Measurements from ENCODE around the gene DHRS7. TPM values are rescaled to one million over a fixed set of nuclear protein-coding genes. Genes with fewer than 3 reads are reported as not detected.

DHRS7 gene
- total RNA-seq, 1 experiment from 2014 or later, result 27.7 TPM

DNA sequence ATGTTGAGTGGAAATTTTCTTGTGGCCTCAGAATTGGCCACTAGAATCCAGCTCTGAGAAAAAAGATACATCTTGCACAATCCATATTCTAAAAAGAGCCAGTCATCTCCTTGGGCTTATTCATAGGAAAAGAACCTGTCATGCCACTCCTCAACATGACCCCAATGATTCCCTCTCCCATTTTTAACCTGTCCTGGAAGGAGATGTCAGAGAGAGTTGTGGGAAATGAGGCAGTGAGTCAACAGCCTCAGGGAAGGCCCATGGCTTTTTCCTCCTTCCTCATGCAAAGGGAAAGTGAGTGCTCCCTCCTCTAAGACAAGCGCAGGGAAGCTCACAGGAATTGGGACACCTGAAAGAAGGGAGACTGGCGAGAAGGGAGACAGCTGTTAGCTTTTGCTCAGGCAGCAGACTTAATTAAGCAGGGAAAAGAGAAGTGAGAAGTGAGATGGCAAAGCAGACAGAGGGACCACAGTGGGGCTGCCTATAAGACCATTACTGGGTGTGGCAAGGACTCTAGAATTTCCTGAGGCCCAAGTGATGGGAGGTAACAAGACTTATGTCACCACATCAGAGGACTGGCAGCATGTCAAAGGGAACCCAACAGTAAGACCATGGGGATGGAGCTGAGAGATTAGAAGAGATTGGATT lies 10.2 kb upstream of the DHRS7 start:
- no peak overlapping the region for H2AK5ac ChIP-seq (ENCODE audit: insufficient read length, low read length)
- WGBS (ENCODE audit: extremely low coverage, insufficient read length, low lambda C conversion rate), result no CpG with 5 or more reads among the region's 2 CpGs
- peaks cover 8 to 10% of the 10 kb centered on the region in 2 experiments; a peak in 4 of 5 replicates for H3K9me3 Mint-ChIP-seq
- H3K23me2 ChIP-seq (ENCODE audit: insufficient read length, low read depth, low read length, poor library complexity, severe bottlenecking), result no peaks in the 10 kb centered on the region
- no peak overlapping the region for H3K14ac ChIP-seq (ENCODE audit: insufficient read depth, low read length)
- H3K23ac ChIP-seq (ENCODE audit: insufficient read length, low read depth, low read length), result no peak overlapping the region
- no peak overlapping the region for H3K4ac ChIP-seq (ENCODE audit: low read depth, low read length)
- no peak overlapping the region for H3K9ac ChIP-seq (ENCODE audit: extremely low read depth, insufficient read length, low read length)
- H4K20me1 ChIP-seq (ENCODE audit: control insufficient read depth, insufficient read depth, insufficient read length), result no peaks in the 10 kb centered on the region
- H3K9me3 ChIP-seq (ENCODE audit: control insufficient read depth, low read depth, low read length), result no peaks in the 10 kb centered on the region
- TF ChIP-seq, protein P1, sequence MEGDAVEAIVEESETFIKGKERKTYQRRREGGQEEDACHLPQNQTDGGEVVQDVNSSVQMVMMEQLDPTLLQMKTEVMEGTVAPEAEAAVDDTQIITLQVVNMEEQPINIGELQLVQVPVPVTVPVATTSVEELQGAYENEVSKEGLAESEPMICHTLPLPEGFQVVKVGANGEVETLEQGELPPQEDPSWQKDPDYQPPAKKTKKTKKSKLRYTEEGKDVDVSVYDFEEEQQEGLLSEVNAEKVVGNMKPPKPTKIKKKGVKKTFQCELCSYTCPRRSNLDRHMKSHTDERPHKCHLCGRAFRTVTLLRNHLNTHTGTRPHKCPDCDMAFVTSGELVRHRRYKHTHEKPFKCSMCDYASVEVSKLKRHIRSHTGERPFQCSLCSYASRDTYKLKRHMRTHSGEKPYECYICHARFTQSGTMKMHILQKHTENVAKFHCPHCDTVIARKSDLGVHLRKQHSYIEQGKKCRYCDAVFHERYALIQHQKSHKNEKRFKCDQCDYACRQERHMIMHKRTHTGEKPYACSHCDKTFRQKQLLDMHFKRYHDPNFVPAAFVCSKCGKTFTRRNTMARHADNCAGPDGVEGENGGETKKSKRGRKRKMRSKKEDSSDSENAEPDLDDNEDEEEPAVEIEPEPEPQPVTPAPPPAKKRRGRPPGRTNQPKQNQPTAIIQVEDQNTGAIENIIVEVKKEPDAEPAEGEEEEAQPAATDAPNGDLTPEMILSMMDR (conservative IDR thresholded peaks at IDR 0.05), result no peak
- no peak overlapping the region for H2AFZ ChIP-seq (ENCODE audit: low read length)
- H3K18ac ChIP-seq (ENCODE audit: insufficient read length, low read depth, low read length), result no peak overlapping the region
- no peak overlapping the region for H2BK5ac ChIP-seq (ENCODE audit: insufficient read length, low read length)
- no peak overlapping the region for H4K8ac ChIP-seq (replicated peaks; ENCODE audit: insufficient read length, low read depth, low read length)
- no peak overlapping the region for H2BK120ac ChIP-seq (ENCODE audit: low read depth, low read length, poor library complexity, severe bottlenecking)
- H3K4me2 ChIP-seq (ENCODE audit: insufficient read depth, insufficient read length, low read length), result no peak overlapping the region
- peaks cover 0 to 12% (median 11%) of the 10 kb centered on the region in 3 experiments; a peak in 3 of 7 replicates for H3K36me3 Mint-ChIP-seq (ENCODE audit: insufficient read depth in 1 of 3, low read depth in 3 of 3)
- DNase-seq, result no peak
- H2BK20ac ChIP-seq (ENCODE audit: low read depth, low read length, poor library complexity, severe bottlenecking), result no peak overlapping the region
- H3K4me3 Mint-ChIP-seq, result no peak overlapping the region
- no peak overlapping the region for H3T11ph ChIP-seq (ENCODE audit: low read length)
- H3K27ac Mint-ChIP-seq, result no peak overlapping the region
- no peak overlapping the region for H2BK15ac ChIP-seq (ENCODE audit: low read depth, low read length)
- H3K4me1 ChIP-seq (ENCODE audit: insufficient read depth, low read length), result no peaks in the 10 kb centered on the region
- no peaks in the 10 kb centered on the region for H3K79me2 ChIP-seq (ENCODE audit: insufficient read depth, low read length)
- H3K27me3 Mint-ChIP-seq (ENCODE audit: low read depth), result peaks cover 2% of the 10 kb centered on the region
- no peak overlapping the region for H4K91ac ChIP-seq (ENCODE audit: insufficient read length, low read depth, low read length)
- peaks cover 4 to 11% of the 10 kb centered on the region in 2 experiments; a peak in 3 of 4 replicates for H3K4me1 Mint-ChIP-seq
- no peak overlapping the region for H2BK12ac ChIP-seq (ENCODE audit: insufficient read length, low read depth, low read length)
- no peak overlapping the region for H4K5ac ChIP-seq (ENCODE audit: insufficient read length, low read depth, low read length)
- H3K27ac ChIP-seq (ENCODE audit: insufficient read length, low read depth, low read length), result no peak overlapping the region
- no peak overlapping the region for H3K56ac ChIP-seq (ENCODE audit: insufficient read length, low read depth, low read length)
- no peaks in the 10 kb centered on the region for H3K79me1 ChIP-seq (ENCODE audit: insufficient read depth, low read depth, low read length, poor library complexity, severe bottlenecking)
- no peaks in the 10 kb centered on the region for H3K27me3 ChIP-seq (ENCODE audit: insufficient read depth, low read length)

All from H9 (cell line).